C4-2B (cell line): ENCODE measurements around the gene RGP1.

Experiments
- CTCF ChIP-seq: fragments of 450-650 bp; conservative IDR thresholded peaks from 2 replicates; pipeline ENCODE4 v1.5.1; 2017; ENCODE audit warnings: mild to moderate bottlenecking
- ZFX ChIP-seq: fragments of 450-650 bp; IDR thresholded peaks from 2 replicates; pipeline ENCODE4 v1.6.1; 2017

- TF ChIP-seq CTCF (no peak), ZFX (no peak)
Observed at GRCh38 chr9:35706951-35707350, 42.1 kb upstream of the RGP1 start.
